GM23338 (cell line): ENCODE results near the gene CD99L2.

ENCODE experiments used
- STAT1 ChIP-seq: IDR thresholded peaks from one replicate; pipeline ENCODE4 v1.6.1; 2016; ENCODE audit warnings: antibody characterized with exemption; ENCODE audit not compliant: unreplicated experiment
- TF ChIP-seq, protein P1 (sequence below), 2 experiments: fragments of 200-600 bp in 1 of 2; sonication (generic) in 1 of 2; conservative IDR thresholded peaks; 2 replicates each; pipeline versions ENCODE4 v1.5.1 to v1.6.1; 2016 to 2017; ENCODE audit warnings: antibody characterized with exemption in 2 of 2, low read depth in 2 of 2, mild to moderate bottlenecking in 2 of 2, moderate library complexity in 1 of 2

DNA sequence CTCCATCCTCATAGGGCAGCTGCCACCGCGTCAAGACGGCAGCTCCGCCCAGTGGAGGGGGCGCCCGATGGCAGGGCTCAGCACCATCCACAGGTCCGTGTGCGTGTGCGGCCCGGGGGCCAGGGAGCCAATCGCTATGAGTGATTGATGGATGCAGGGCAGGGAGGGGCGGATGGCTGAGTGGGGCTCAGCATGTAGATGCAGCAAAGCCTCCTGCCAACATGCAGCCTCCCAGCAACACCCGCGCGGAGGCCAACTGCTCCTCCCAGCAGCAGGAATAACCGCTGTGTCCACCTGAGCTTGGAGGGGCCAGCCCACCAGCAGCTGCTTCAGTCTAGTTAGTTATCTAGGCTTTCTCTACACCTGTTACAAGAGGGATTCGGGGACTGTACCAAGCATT, 127.8 kb downstream of the CD99L2 start:
- TF ChIP-seq STAT1: no peak
- TF ChIP-seq, protein P1, sequence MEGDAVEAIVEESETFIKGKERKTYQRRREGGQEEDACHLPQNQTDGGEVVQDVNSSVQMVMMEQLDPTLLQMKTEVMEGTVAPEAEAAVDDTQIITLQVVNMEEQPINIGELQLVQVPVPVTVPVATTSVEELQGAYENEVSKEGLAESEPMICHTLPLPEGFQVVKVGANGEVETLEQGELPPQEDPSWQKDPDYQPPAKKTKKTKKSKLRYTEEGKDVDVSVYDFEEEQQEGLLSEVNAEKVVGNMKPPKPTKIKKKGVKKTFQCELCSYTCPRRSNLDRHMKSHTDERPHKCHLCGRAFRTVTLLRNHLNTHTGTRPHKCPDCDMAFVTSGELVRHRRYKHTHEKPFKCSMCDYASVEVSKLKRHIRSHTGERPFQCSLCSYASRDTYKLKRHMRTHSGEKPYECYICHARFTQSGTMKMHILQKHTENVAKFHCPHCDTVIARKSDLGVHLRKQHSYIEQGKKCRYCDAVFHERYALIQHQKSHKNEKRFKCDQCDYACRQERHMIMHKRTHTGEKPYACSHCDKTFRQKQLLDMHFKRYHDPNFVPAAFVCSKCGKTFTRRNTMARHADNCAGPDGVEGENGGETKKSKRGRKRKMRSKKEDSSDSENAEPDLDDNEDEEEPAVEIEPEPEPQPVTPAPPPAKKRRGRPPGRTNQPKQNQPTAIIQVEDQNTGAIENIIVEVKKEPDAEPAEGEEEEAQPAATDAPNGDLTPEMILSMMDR (conservative IDR thresholded peaks at IDR 0.05; ENCODE audit: low read depth in 2 of 2): no peak
